Liver (tissue), 9 donors: Measurements from ENCODE around the gene MTMR10. TPM values are rescaled to one million over a fixed set of nuclear protein-coding genes. Genes with fewer than 3 reads are reported as not detected.

Source experiments
- DNase-seq: peaks from one replicate; pipeline ENCODE4 v3.0.0-alpha.2; 2017; ENCODE audit warnings: low spot score
- H3K27ac ChIP-seq, 2 donors: one replicate each; pipeline ENCODE4 v1.7.0; 2013; ENCODE audit warnings: inconsistent platforms in 2 of 2, low read length in 2 of 2, control low read depth in 1 of 2, low read depth in 1 of 2, mild to moderate bottlenecking in 1 of 2
- H3K27me3 ChIP-seq, 4 donors: one replicate each; pipeline versions ENCODE4 v1.6.1 to v1.7.0; 2013; ENCODE audit warnings: low read length in 3 of 4, inconsistent platforms in 1 of 4, mild to moderate bottlenecking in 1 of 4, moderate library complexity in 1 of 4; ENCODE audit not compliant: control insufficient read depth in 4 of 4, insufficient read depth in 4 of 4
- H3K36me3 ChIP-seq, 4 donors: one replicate each; pipeline versions ENCODE4 v1.6.1 to v1.7.0; 2013; ENCODE audit warnings: low read length in 3 of 4, mild to moderate bottlenecking in 3 of 4, low read depth in 1 of 4, moderate library complexity in 1 of 4; ENCODE audit not compliant: control insufficient read depth in 4 of 4, insufficient read depth in 3 of 4
- H3K4me1 ChIP-seq, 4 donors: one replicate each; pipeline versions ENCODE4 v1.6.1 to v1.7.0; 2013; ENCODE audit warnings: low read length in 3 of 4, mild to moderate bottlenecking in 3 of 4, moderate library complexity in 1 of 4; ENCODE audit not compliant: control insufficient read depth in 4 of 4, insufficient read depth in 4 of 4
- H3K4me3 ChIP-seq, 3 donors: one replicate each; pipeline versions ENCODE4 v1.6.1 to v1.7.0; 2013; ENCODE audit warnings: low read length in 3 of 3, control low read depth in 1 of 3, low read depth in 1 of 3, mild to moderate bottlenecking in 1 of 3
- H3K9ac ChIP-seq, 2 donors: one replicate each; pipeline ENCODE4 v1.7.0; 2013; ENCODE audit warnings: low read length in 2 of 2, mild to moderate bottlenecking in 2 of 2, moderate library complexity in 2 of 2, control low read depth in 1 of 2, low read depth in 1 of 2
- H3K9me3 ChIP-seq, 4 donors: one replicate each; pipeline versions ENCODE4 v1.6.1 to v1.7.0; 2013; ENCODE audit warnings: low read length in 3 of 4; ENCODE audit not compliant: control insufficient read depth in 4 of 4
- CTCF ChIP-seq: fragments of 150-350 bp; IDR thresholded peaks from 2 replicates; pipeline ENCODE4 v1.5.1; 2017; ENCODE audit warnings: improper control_type of control experiment, low read depth, low read length; ENCODE audit not compliant: missing input control
- EGR1 ChIP-seq, 2 donors: IDR thresholded peaks; 2 replicates each; pipeline ENCODE4 v1.6.1; 2016 to 2018; ENCODE audit warnings: antibody characterized with exemption in 2 of 2, low read depth in 2 of 2
- FOXA1 ChIP-seq: IDR thresholded peaks from 2 replicates; pipeline ENCODE4 v1.6.1; 2016; ENCODE audit warnings: antibody characterized with exemption
- FOXA2 ChIP-seq: IDR thresholded peaks from 2 replicates; pipeline ENCODE4 v1.6.1; 2016; ENCODE audit warnings: antibody characterized with exemption
- GABPA ChIP-seq, 2 donors: IDR thresholded peaks in 1 of 2; conservative IDR thresholded peaks in 1 of 2; 2 replicates each; pipeline ENCODE4 v1.6.1; 2016; ENCODE audit warnings: antibody characterized with exemption in 2 of 2, mild to moderate bottlenecking in 1 of 2, moderate library complexity in 1 of 2
- HNF4A ChIP-seq, 2 donors: conservative IDR thresholded peaks; 2 replicates each; pipeline ENCODE4 v1.6.1; 2016; ENCODE audit warnings: antibody characterized with exemption in 2 of 2, mild to moderate bottlenecking in 2 of 2
- HNF4G ChIP-seq: IDR thresholded peaks from 2 replicates; pipeline ENCODE4 v1.6.1; 2016; ENCODE audit warnings: antibody characterized with exemption
- JUND ChIP-seq, 2 donors: IDR thresholded peaks; 2 replicates each; pipeline ENCODE4 v1.6.1; 2016; ENCODE audit warnings: antibody characterized with exemption in 2 of 2
- MAX ChIP-seq: IDR thresholded peaks from 2 replicates; pipeline ENCODE4 v1.6.1; 2016; ENCODE audit warnings: antibody characterized with exemption
- NR2F2 ChIP-seq: IDR thresholded peaks from 2 replicates; pipeline ENCODE4 v1.6.1; 2016; ENCODE audit warnings: antibody characterized with exemption
- RAD21 ChIP-seq, 2 donors: IDR thresholded peaks; 2 replicates each; pipeline ENCODE4 v1.6.1; 2016; ENCODE audit warnings: antibody characterized with exemption in 2 of 2, mild to moderate bottlenecking in 2 of 2
- REST ChIP-seq: IDR thresholded peaks from 2 replicates; pipeline ENCODE4 v1.6.1; 2016; ENCODE audit warnings: antibody characterized with exemption, mild to moderate bottlenecking
- RXRA ChIP-seq, 2 donors: IDR thresholded peaks; 2 replicates each; pipeline ENCODE4 v1.6.1; 2017 to 2018; ENCODE audit warnings: antibody characterized with exemption in 2 of 2, mild to moderate bottlenecking in 1 of 2
- SP1 ChIP-seq: IDR thresholded peaks from 2 replicates; pipeline ENCODE4 v1.6.1; 2018; ENCODE audit warnings: antibody characterized with exemption, mild to moderate bottlenecking
- TAF1 ChIP-seq: conservative IDR thresholded peaks from 2 replicates; pipeline ENCODE4 v1.6.1; 2016; ENCODE audit warnings: antibody characterized with exemption, mild to moderate bottlenecking
- YY1 ChIP-seq: IDR thresholded peaks from 2 replicates; pipeline ENCODE4 v1.6.1; 2016; ENCODE audit warnings: antibody characterized with exemption, mild to moderate bottlenecking
- ZBTB33 ChIP-seq: IDR thresholded peaks from 2 replicates; pipeline ENCODE4 v1.6.1; 2016; ENCODE audit warnings: antibody characterized with exemption
- WGBS: extraction: QIAGEN DNeasy Blood & Tissue Kit; methylation state at CpG from one replicate; pipeline ENCODE4 v1.1.7; 2013; 5-methylcytosine and 5-hydroxymethylcytosine counted together
- polyA plus RNA-seq, 2 donors: library from polyadenylated mRNA; stranded (reverse) in 1 of 2; unstranded in 1 of 2; fragments of 200-250 nt in 1 of 2; fragments of >200 nt in 1 of 2; fragmentation: Nextera tagmentation in 1 of 2; extraction: Ambion mirVana in 1 of 2; gene quantifications; one replicate each; pipeline versions ENCODE4 v1.2.1 to v1.2.3, GENCODE V29; 2013 to 2015
- total RNA-seq, 2 donors: library from RNA; depleted of rRNA; stranded (reverse); fragments of >200 nt; gene quantifications; one replicate each; pipeline ENCODE4 v1.2.3, GENCODE V29; 2014
- TF ChIP-seq, protein P1 (sequence below): IDR thresholded peaks from 2 replicates; pipeline ENCODE4 v1.6.1; 2016; ENCODE audit warnings: antibody characterized with exemption
- donor health status: healthy.
- donor health status: healthy.
- donor health status: healthy.
- donor health status: healthy.
- donor health status: healthy.

The MTMR10 gene
- total and polyA plus RNA-seq, 4 donors: 8.7 to 31.3 (median 13.6) TPM

- H3K4me3 ChIP-seq: no peak overlapping the region
- 48% methylated on average over 4 of the region's 4 CpGs for WGBS
- H3K27ac ChIP-seq: no peak overlapping the region
- H3K4me1 ChIP-seq: peaks cover 2 to 3% (median 3%) of the 10 kb centered on the region in 4 donors
- H3K9ac ChIP-seq: no peak overlapping the region
- H3K27me3 ChIP-seq: no peaks in the 10 kb centered on the region
- no peaks in the 10 kb centered on the region for H3K9me3 ChIP-seq
- TF ChIP-seq HNF4G (no peak), FOXA1 (no peak), HNF4A (conservative IDR thresholded peaks at IDR 0.05) (no peak), YY1 (peak; percentile 42), NR2F2 (no peak), FOXA2 (peak; percentile 56), CTCF (no peak), RAD21 (IDR thresholded peaks at IDR 0.05) (peak; percentile 45 to 61), EGR1 (IDR thresholded peaks at IDR 0.05; ENCODE audit: low read depth in 2 of 2) (no peak), ZBTB33 (no peak), REST (no peak), TAF1 (peak; percentile 31), MAX (peak; percentile 39), JUND (IDR thresholded peaks at IDR 0.05) (peak in 1 of 2 donors; percentile 35), RXRA (IDR thresholded peaks at IDR 0.05) (peak in 1 of 2 donors; percentile 40), GABPA (IDR thresholded peaks at IDR 0.05 in 1 of 2, conservative IDR thresholded peaks at IDR 0.05 in 1 of 2) (no peak), SP1 (no peak)
- TF ChIP-seq, protein P1, sequence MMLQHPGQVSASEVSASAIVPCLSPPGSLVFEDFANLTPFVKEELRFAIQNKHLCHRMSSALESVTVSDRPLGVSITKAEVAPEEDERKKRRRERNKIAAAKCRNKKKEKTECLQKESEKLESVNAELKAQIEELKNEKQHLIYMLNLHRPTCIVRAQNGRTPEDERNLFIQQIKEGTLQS: no peak
- no peak for DNase-seq
- peaks cover 16 to 70% (median 51%) of the 10 kb centered on the region in 4 donors for H3K36me3 ChIP-seq
Observed at GRCh38 chr15:30940359-30940758, 51.1 kb downstream of the MTMR10 start.
